HG02571 (cell line): ENCODE data around the gene NDUFS6.
"Not testable (repeated sequence)": the region's sequence is repeated elsewhere in the genome, so short reads cannot be mapped to it uniquely, and the experiment has no call there.

ENCODE experiments used
- ATAC-seq: cut with Tn5 transposase; IDR thresholded peaks from one replicate; pipeline ENCODE4 v1.9.1; 2021; ENCODE audit warnings: mild to moderate bottlenecking, moderate library complexity; ENCODE audit not compliant: unreplicated experiment

Gene NDUFS6

GRCh38 chr5:1781726-1782384 lies 19.4 kb upstream of the NDUFS6 start:
- ATAC-seq = no peak

DNA sequence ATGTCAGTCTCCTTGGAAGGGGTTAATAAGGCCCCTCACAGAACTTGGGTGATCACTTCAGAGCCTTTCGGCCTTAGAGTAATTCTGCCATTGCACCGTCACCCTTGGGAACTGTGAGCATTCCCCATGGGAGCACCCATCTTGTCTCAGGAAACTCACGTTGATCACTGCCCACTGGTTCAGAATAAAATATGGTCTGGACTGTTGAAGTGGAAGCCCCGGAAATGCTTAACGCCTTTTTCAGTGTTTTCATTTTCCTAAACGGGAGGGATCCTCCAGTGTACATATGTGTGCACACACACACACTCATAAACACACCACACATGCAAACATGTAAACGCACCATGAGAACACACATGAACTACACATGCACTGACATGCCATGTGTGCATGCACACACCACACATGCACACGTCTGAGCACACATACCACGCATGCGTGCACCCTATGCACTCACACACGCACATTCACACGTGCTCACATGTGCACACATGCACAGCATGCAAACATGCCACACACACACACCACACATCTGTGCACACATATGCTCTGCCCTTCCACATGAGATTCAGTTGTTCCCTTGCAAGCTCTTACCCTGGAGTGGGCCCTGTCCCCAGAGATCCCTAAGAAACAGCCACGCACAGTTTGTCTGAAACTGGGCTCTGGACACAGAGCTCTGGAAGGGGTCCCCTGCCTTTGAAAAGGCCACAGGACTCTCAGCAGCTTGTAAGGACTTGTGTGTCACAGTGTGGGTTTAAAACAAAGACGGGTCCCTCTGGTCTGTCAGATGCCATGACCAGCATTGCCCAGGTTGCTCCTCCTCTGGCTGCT lies 18.6 kb upstream of the NDUFS6 start:
- ATAC-seq = no peak

DNA sequence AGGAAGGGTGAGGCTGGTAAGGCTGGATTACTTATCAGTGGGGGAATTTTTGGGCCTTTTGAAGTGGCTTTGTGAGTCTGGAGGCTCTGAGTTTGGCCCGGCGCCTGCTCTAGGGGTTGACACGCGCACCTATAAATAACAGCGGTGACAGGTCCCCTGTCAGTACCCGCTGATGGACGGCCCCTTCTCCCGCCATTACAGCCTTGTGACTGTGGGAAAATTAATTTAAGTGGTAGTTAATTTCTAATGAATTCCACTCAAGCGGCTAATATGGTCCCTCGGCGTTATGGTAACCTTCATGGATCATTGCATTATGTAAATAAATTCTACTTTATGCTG lies 18.0 kb upstream of the NDUFS6 start:
- ATAC-seq = peak; percentile 59

- ATAC-seq = no peak
Observed at GRCh38 chr5:1784197-1785050, 16.8 kb upstream of the NDUFS6 start.

GRCh38 chr5:1785062-1785461 lies 16.1 kb upstream of the NDUFS6 start:
- ATAC-seq = no peak

- ATAC-seq = no peak
Observed at GRCh38 chr5:1785984-1786383, 15.2 kb upstream of the NDUFS6 start.

GRCh38 chr5:1786621-1787471 lies 14.4 kb upstream of the NDUFS6 start:
- ATAC-seq = no peak

GRCh38 chr5:1787472-1788047 lies 13.6 kb upstream of the NDUFS6 start:
- ATAC-seq = no peak

DNA sequence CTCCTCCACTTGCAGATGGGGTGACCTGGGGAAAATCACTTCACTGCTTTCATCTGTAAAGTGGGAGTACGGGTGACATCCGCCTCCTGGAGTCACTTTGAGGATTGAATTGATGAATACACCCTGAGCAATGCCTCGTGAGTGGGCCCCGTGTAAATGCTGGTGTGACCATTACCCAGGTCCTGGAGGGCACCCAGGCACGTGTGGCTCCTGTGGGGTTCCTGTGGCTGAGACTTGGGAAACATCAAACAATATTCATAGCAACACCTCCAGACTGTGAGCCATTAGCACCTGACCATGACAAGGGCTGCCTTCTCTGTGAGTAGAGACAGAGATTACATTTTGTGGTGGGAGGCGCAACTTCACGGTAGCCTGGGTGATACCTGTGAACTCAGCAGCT lies 13.0 kb upstream of the NDUFS6 start:
- no peak for ATAC-seq

DNA sequence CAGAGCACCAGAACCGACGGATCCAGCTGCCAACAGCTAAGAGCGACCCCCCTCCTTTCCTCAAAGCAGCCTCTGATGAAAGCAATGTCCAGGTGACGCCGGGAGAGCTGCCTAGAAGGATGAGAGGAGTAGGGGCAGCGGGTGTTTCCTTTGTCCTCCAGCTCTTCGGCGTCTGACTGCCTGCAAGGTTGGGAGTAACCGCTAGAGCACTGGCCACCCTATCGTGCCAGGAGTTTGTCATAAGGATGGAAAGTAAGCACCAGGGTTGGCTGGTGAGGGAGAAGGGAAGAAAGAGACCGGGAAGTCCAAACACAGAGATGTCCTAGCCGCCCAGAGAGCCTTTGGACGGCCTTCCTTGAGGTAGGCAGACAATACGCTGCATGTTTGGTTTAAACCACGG lies 12.4 kb upstream of the NDUFS6 start:
- no peak for ATAC-seq

- ATAC-seq = not testable (repeated sequence)
Observed at GRCh38 chr5:1789438-1789833, 11.8 kb upstream of the NDUFS6 start.

- no peak for ATAC-seq
Observed at GRCh38 chr5:1789834-1790471, 11.3 kb upstream of the NDUFS6 start.

DNA sequence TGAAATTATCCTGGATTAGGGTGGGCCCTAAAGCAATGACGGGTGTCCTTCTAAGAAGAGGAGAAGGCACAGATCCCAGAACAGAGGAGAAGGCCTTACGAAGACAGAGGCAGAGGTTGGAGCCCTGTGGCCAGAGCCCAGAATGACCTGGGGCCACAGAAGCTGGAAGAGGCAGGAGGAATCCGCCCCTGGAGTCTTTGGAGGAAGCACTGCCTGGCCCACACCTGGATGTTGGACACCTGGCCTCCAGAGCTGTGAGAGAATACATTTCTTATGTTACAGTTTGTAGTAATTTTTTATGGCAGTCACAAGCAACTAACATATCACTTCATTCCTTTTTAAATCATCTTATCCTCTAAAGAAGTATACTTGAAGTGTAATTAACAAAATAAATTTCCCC lies 10.0 kb upstream of the NDUFS6 start:
- no peak for ATAC-seq

DNA sequence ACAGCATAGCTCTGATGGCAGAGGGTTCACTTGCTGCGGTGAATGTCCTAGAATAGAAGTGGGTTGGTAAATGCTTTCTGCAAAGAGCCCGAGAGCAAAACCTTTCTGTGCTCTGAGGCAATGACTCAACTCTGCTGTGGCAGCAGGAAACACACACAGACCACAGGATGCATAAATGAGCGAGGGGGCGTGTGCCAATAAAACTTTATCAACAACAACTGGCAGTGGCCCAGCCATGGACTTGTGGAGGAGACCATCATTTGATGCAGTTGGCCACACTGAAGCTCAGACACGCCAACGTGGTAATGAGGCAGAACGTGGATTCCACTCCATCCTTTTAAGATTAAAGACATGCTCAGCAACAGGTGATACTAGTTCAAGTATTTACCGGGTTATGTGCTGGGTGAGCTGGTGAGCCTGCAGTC lies 8.4 kb upstream of the NDUFS6 start:
- ATAC-seq = peak; percentile 90

DNA sequence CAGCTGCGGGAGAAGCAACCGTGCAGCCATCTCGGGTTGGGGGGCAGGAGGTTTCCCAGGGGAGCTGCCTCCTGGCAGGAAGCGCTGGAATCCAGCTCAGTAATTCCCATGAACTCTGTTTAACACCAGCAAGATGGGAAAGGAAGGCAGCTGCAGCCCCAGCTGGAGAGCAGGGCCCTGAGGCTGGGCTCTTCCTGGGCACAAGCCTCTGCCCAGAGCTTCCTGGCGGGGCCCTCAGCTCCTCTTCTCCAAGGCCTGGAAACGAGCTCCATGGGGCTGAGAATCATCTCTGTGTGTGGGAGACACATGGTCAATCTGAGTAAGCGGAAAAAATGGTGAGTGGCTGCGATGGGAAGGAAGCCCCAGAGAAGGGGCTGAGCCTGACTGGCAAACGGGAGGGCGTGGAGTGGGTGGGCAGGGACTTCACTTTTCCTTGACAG lies 7.9 kb upstream of the NDUFS6 start:
- ATAC-seq = no peak

DNA sequence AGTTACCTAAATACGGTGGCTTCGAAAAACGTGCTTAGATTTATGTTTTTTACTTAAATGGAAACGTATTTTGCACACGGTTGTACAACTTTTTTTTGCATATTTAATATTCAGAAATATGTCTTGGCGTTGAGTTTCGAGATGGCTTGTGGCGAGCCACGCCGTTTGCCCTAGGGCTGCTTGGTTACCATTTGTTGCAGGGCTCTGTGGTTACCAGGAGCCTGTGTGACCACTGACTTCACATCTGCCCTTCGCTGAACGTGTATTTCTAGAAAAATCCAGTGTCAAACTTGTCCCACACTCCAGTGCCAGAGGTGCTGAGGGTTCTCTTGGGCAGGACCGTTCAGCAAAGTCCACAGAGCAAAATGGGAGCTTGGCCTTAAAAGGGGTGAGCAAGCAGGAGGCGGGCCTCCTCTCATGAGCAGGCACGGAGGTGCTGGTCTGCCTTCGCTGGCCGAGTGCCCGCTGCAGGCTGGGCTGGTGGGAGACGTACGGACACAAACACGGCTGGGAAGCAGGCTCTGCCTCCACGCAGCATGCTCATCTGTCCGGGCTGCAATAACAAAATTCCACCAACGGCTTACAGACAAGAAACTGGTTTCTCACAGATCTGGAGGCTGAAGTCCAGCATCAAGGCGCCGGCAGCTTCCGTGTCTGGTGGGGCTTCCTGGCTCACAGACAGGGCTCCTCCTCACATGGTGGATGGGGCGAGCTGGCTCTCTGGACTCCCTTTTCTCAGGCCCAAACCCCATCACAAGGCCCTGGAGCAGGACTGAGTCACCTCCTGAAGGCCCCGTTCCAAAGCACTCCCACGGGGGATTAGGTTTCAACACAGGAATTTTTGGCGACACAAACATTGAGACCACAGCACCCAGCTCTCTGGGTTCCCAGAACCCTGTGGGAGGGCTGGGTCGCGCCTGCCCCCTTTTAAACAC lies 7.0 kb upstream of the NDUFS6 start:
- ATAC-seq = no peak

- no peak for ATAC-seq
Observed at GRCh38 chr5:1794901-1795290, 6.3 kb upstream of the NDUFS6 start.

GRCh38 chr5:1795506-1795905 lies 5.7 kb upstream of the NDUFS6 start:
- ATAC-seq = no peak

GRCh38 chr5:1795931-1796330 lies 5.3 kb upstream of the NDUFS6 start:
- ATAC-seq = no peak
